Mesothelial cell of epicardium (in vitro differentiated cells): ENCODE results near the gene NCKAP5. TPM values are rescaled to one million over a fixed set of nuclear protein-coding genes. Genes with fewer than 3 reads are reported as not detected.

Experiments used
- DNase-seq, 2 experiments: peaks; one replicate each; pipeline ENCODE4 v3.0.0; 2021; ENCODE audit warnings: low spot score in 2 of 2; ENCODE audit not compliant: unreplicated experiment in 2 of 2
- H3K27ac Mint-ChIP-seq: 2 replicates; pipeline ENCODE4 v1.8.0; 2021; ENCODE audit warnings: mixed read lengths
- H3K27me3 Mint-ChIP-seq: 2 replicates; pipeline ENCODE4 v1.8.0; 2021; ENCODE audit warnings: low read depth, mixed read lengths
- H3K36me3 Mint-ChIP-seq: 2 replicates; pipeline ENCODE4 v1.8.0; 2021; ENCODE audit warnings: mixed read lengths
- H3K4me1 Mint-ChIP-seq: 2 replicates; pipeline ENCODE4 v1.8.0; 2021; ENCODE audit warnings: mixed read lengths
- H3K4me3 Mint-ChIP-seq: 2 replicates; pipeline ENCODE4 v1.8.0; 2021; ENCODE audit warnings: mild to moderate bottlenecking, moderate library complexity, mixed read lengths
- H3K9me3 Mint-ChIP-seq: 2 replicates; pipeline ENCODE4 v1.8.0; 2021; ENCODE audit warnings: mixed read lengths
- CTCF ChIP-seq: fragments of 200-600 bp; sonication (generic); IDR thresholded peaks from one replicate; pipeline ENCODE4 v1.5.0; 2021; ENCODE audit warnings: antibody characterized with exemption; ENCODE audit not compliant: unreplicated experiment
- total RNA-seq: library from RNA; stranded (reverse); gene quantifications from 3 replicates; pipeline ENCODE4 v1.2.1, GENCODE V29; 2021

The NCKAP5 gene
- total RNA-seq, 1 donor from 2014 or later = 2.1 TPM

- H3K4me3 Mint-ChIP-seq = no peak overlapping the region
- H3K27me3 Mint-ChIP-seq = peaks cover 6% of the 10 kb centered on the region
- peaks cover 2% of the 10 kb centered on the region for H3K4me1 Mint-ChIP-seq
- H3K27ac Mint-ChIP-seq = no peak overlapping the region
- TF ChIP-seq CTCF = no peak
- no peak for DNase-seq
- no peaks in the 10 kb centered on the region for H3K36me3 Mint-ChIP-seq
- no peaks in the 10 kb centered on the region for H3K9me3 Mint-ChIP-seq
These were observed 922.3 kb downstream of the NCKAP5 start for GRCh38 chr2:132645722-132646539.

GRCh38 chr2:132645176-132645575, 923.1 kb downstream of the NCKAP5 start:
- H3K27ac Mint-ChIP-seq = no peak overlapping the region

GRCh38 chr2:132642415-132642814, 925.8 kb downstream of the NCKAP5 start:
- DNase-seq = no peak
- Mint-ChIP-seq H3K27me3 (no peaks in the 10 kb centered on the region), H3K27ac (no peak overlapping the region), H3K9me3 (no peaks in the 10 kb centered on the region), H3K4me1 (peaks cover 2% of the 10 kb centered on the region), H3K4me3 (no peak overlapping the region), H3K36me3 (no peaks in the 10 kb centered on the region)
- TF ChIP-seq CTCF = no peak

More at GRCh38 chr2:132645176-132645575, 923.1 kb downstream of the NCKAP5 start:
- Mint-ChIP-seq H3K36me3 (no peaks in the 10 kb centered on the region), H3K4me3 (no peak overlapping the region), H3K27me3 (peaks cover 6% of the 10 kb centered on the region), H3K4me1 (peaks cover 2% of the 10 kb centered on the region), H3K9me3 (no peaks in the 10 kb centered on the region)
- no peak for DNase-seq
- no peak for TF ChIP-seq CTCF

- no peak for TF ChIP-seq CTCF
- no peak overlapping the region for H3K4me3 Mint-ChIP-seq
- DNase-seq = no peak
- peaks cover 2% of the 10 kb centered on the region for H3K4me1 Mint-ChIP-seq
- no peaks in the 10 kb centered on the region for H3K27me3 Mint-ChIP-seq
- H3K9me3 Mint-ChIP-seq = no peaks in the 10 kb centered on the region
- no peak overlapping the region for H3K27ac Mint-ChIP-seq
- no peaks in the 10 kb centered on the region for H3K36me3 Mint-ChIP-seq
These were observed 926.4 kb downstream of the NCKAP5 start for GRCh38 chr2:132641819-132642218.

GRCh38 chr2:132640116-132640515, 928.1 kb downstream of the NCKAP5 start:
- H3K27me3 Mint-ChIP-seq = peaks cover 3% of the 10 kb centered on the region
- no peak for DNase-seq
- H3K9me3 Mint-ChIP-seq = no peaks in the 10 kb centered on the region
- no peaks in the 10 kb centered on the region for H3K36me3 Mint-ChIP-seq
- H3K4me1 Mint-ChIP-seq = no peaks in the 10 kb centered on the region
- TF ChIP-seq CTCF = no peak
- H3K27ac Mint-ChIP-seq = no peak overlapping the region
- no peak overlapping the region for H3K4me3 Mint-ChIP-seq
